ENCODE measurements around the gene TOE1. TPM values are rescaled to one million over a fixed set of nuclear protein-coding genes. Genes with fewer than 3 reads are reported as not detected.

TOE1 gene
- total RNA-seq, 1 experiment from 2014 or later, result 18.2 TPM

- Histone ChIP-seq H3F3A (ENCODE audit: low read length, unreplicated experiment) (no peaks in the 10 kb centered on the region), H3K4me2 (ENCODE audit: low read length) (no peak overlapping the region), H3K4me3 (ENCODE audit: low read length) (no peak overlapping the region), H3K36me3 (ENCODE audit: low read depth, low read length) (no peaks in the 10 kb centered on the region), H3K9me2 (replicated peaks; ENCODE audit: low read length) (no peaks in the 10 kb centered on the region), H4K20me1 (ENCODE audit: low read length) (no peaks in the 10 kb centered on the region), H3K27ac (ENCODE audit: low read length) (no peak overlapping the region), H3K9ac (ENCODE audit: low read length) (no peak overlapping the region), H3K4me1 (ENCODE audit: insufficient read depth, low read length) (peaks cover 38% of the 10 kb centered on the region), H2AFZ (ENCODE audit: low read length) (no peak overlapping the region), H3K79me2 (ENCODE audit: low read length) (no peaks in the 10 kb centered on the region), H3K9me3 (ENCODE audit: low read length) (no peaks in the 10 kb centered on the region), H3K27me3 (ENCODE audit: low read length) (no peaks in the 10 kb centered on the region)
- TF ChIP-seq CTCF (conservative IDR thresholded peaks at IDR 0.05; ENCODE audit: low read depth, low read length), result no peak
- no peak for TF ChIP-seq EZH2 (IDR thresholded peaks at IDR 0.05; ENCODE audit: low read length, unreplicated experiment)
- no peak for TF ChIP-seq EZH2phosphoT487 (IDR thresholded peaks at IDR 0.05; ENCODE audit: borderline replicate concordance, low read length)
- POLR2A ChIA-PET (ENCODE audit: unreplicated experiment), result no interaction called here
- BruUV-seq (replicated peaks), result no TSS peak
- intact Hi-C loops (cut with micrococcal nuclease), result no loop called here
- DNase-seq, result no peak
- CTCF ChIA-PET, result no interaction called here
- ATAC-seq, result no peak
Observed at GRCh38 chr1:45332346-45332720, 7.6 kb upstream of the TOE1 start.

- no peaks in the 10 kb centered on the region for H3K9me2 ChIP-seq (replicated peaks; ENCODE audit: low read length)
- DNase-seq, result peak; percentile 39
- BruUV-seq (replicated peaks), result no TSS peak
- H3K4me1 ChIP-seq (ENCODE audit: insufficient read depth, low read length), result peaks cover 39% of the 10 kb centered on the region
- TF ChIP-seq EZH2 (IDR thresholded peaks at IDR 0.05; ENCODE audit: low read length, unreplicated experiment), result no peak
- TF ChIP-seq CTCF (conservative IDR thresholded peaks at IDR 0.05; ENCODE audit: low read depth, low read length), result no peak
- TF ChIP-seq EZH2phosphoT487 (IDR thresholded peaks at IDR 0.05; ENCODE audit: borderline replicate concordance, low read length), result no peak
- peaks cover 10% of the 10 kb centered on the region for H3K79me2 ChIP-seq (ENCODE audit: low read length)
- no peak overlapping the region for H3K4me2 ChIP-seq (ENCODE audit: low read length)
- intact Hi-C loops (cut with micrococcal nuclease), result no loop called here
- H3K4me3 ChIP-seq (ENCODE audit: low read length), result no peak overlapping the region
- H4K20me1 ChIP-seq (ENCODE audit: low read length), result no peaks in the 10 kb centered on the region
- H3K9ac ChIP-seq (ENCODE audit: low read length), result no peak overlapping the region
- POLR2A ChIA-PET (ENCODE audit: unreplicated experiment), result no interaction called here
- no peaks in the 10 kb centered on the region for H3K9me3 ChIP-seq (ENCODE audit: low read length)
- ATAC-seq, result no peak
- H2AFZ ChIP-seq (ENCODE audit: low read length), result no peak overlapping the region
- CTCF ChIA-PET, result interaction anchor here (1.1 kb wide), 1 partner anchor 31 kb away, joined by 7 read pairs; no protein-coding TSS in a partner anchor
- H3K36me3 ChIP-seq (ENCODE audit: low read depth, low read length), result no peaks in the 10 kb centered on the region
- no peaks in the 10 kb centered on the region for H3K27me3 ChIP-seq (ENCODE audit: low read length)
- H3K27ac ChIP-seq (ENCODE audit: low read length), result peak overlapping the region; percentile 68
- H3F3A ChIP-seq (ENCODE audit: low read length, unreplicated experiment), result no peaks in the 10 kb centered on the region
Observed at GRCh38 chr1:45334308-45335245, 5.4 kb upstream of the TOE1 start.

GRCh38 chr1:45335855-45336324, 4.1 kb upstream of the TOE1 start:
- Histone ChIP-seq H3K9ac (ENCODE audit: low read length) (no peak overlapping the region), H3K36me3 (ENCODE audit: low read depth, low read length) (no peaks in the 10 kb centered on the region), H3K9me3 (ENCODE audit: low read length) (no peaks in the 10 kb centered on the region), H3K27ac (ENCODE audit: low read length) (peak overlapping the region; percentile 68), H3K4me2 (ENCODE audit: low read length) (peak overlapping the region; percentile 21), H3F3A (ENCODE audit: low read length, unreplicated experiment) (no peaks in the 10 kb centered on the region), H2AFZ (ENCODE audit: low read length) (no peak overlapping the region), H4K20me1 (ENCODE audit: low read length) (no peaks in the 10 kb centered on the region), H3K79me2 (ENCODE audit: low read length) (peaks cover 21% of the 10 kb centered on the region), H3K9me2 (replicated peaks; ENCODE audit: low read length) (no peaks in the 10 kb centered on the region), H3K27me3 (ENCODE audit: low read length) (no peaks in the 10 kb centered on the region), H3K4me1 (ENCODE audit: insufficient read depth, low read length) (peaks cover 40% of the 10 kb centered on the region), H3K4me3 (ENCODE audit: low read length) (0 out of 2 replicates have a peak overlapping the region, but pooled peaks have one; percentile 0)
- no peak for TF ChIP-seq CTCF (conservative IDR thresholded peaks at IDR 0.05; ENCODE audit: low read depth, low read length)
- no peak for TF ChIP-seq EZH2 (IDR thresholded peaks at IDR 0.05; ENCODE audit: low read length, unreplicated experiment)
- TF ChIP-seq EZH2phosphoT487 (IDR thresholded peaks at IDR 0.05; ENCODE audit: borderline replicate concordance, low read length), result no peak
- no TSS peak for BruUV-seq (replicated peaks)
- ATAC-seq (peak; percentile 46), DNase-seq (peak; percentile 91)
- intact Hi-C loops (cut with micrococcal nuclease), result no loop called here
- POLR2A ChIA-PET (ENCODE audit: unreplicated experiment), result interaction anchor here (0.6 kb wide), 1 partner anchor 24 kb away, joined by 3 read pairs; no protein-coding TSS in a partner anchor
- CTCF ChIA-PET, result no interaction called here
